Stimulated activated CD8-positive, alpha-beta memory T cell treated with anti-CD3 and anti-CD28 coated beads, Interleukin-2, amount 100 ng/mL, for 1 hour (primary cell): Measurements from ENCODE around the gene H6PD.

ENCODE experiments used
- DNase-seq, 2 donors: peaks; one replicate each; pipeline ENCODE4 v3.0.0-alpha.2; 2020; ENCODE audit warnings: low read depth in 2 of 2

H6PD gene

DNA sequence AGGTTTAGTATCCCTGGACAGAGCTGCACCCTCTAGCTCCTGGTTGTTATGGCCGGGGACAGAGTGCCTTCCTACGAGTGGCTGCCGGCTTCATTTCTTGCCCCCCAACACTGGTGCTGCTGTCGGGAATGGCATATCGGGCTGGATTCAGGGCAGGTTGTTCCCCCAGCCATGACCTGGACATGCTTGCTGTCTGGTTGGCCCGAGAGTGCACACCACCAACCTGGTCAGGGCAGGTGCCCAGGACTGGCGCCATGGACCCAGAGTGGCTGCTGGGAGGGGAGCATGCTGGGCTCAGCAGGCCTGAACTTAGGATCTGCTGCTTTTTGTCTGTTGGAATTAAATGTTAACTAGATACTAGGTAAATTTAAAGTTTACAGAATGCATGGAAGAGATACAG is 21.8 kb downstream of the H6PD start:
- DNase-seq: no peak

DNA sequence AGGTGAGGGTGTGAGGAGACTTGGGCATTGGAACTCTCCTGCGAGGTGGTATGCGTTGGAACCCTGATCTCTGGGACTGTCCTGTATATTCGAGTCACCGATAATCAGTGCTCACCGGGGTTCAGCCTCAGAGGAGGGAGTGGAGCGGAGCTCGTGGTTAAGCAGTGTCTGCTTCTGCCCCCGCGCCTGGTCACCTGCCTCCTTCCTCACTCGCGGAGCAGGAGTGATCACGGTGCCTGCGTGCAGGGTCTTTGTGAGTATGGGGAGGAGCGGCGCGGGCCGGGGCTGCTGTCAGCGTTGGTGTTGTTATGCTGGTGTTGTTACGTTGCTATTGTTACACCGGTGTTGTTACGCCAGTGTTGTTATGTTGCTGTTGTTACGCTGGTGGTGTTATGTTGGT is 23.3 kb downstream of the H6PD start:
- no peak for DNase-seq

DNA sequence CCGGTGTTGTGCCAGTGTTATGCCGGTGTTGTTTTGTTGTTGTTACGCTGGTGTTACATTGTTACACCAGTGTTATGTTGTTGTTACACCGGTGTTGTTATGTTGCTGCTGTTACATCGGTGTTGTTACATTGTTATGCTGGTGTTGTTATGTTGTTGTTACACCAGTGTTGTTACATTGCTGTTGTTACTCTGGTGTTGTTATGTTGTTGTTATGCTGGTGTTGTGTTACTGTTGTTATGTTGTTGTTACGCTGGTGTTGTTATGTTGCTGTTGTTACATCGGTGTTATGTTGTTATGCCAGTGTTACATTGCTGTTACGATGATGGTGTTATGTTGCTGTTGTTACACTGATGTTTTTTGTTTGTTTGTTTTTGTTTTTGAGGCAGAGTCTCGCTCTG is 24.1 kb downstream of the H6PD start:
- DNase-seq: no peak

DNA sequence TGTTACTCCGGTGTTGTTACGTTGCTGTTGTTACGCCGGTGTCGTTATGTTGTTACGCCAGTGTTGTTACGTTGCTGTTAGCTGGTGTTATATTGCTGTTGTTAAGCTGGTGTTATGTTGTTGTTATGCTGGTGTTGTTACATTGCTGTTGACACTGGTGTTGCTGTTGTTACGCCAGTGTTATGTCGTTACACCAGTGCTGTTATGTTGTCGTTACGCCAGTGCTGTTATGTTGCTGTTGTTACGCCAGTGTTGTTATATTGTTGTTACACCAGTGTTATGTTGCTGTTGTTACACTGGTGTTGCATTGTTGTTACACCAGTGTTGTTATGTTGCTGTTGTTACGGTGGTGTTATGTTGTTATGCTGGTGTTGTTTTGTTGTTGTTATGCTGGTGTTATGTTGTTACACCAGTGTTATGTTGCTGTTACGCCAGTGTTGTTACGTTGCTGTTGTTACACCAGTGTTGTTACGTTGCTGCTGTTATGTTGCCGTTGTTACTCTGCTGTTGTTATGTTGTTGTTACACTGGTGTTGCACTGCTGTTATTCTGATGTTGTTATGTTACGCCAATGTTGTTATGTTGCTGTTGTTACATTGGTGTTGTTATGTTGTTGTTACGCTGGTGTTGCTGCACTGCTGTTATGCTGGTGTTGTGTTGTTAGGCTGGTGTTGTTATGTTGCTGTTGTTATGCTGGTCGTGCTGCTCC is 25.6 kb downstream of the H6PD start:
- DNase-seq: no peak

DNA sequence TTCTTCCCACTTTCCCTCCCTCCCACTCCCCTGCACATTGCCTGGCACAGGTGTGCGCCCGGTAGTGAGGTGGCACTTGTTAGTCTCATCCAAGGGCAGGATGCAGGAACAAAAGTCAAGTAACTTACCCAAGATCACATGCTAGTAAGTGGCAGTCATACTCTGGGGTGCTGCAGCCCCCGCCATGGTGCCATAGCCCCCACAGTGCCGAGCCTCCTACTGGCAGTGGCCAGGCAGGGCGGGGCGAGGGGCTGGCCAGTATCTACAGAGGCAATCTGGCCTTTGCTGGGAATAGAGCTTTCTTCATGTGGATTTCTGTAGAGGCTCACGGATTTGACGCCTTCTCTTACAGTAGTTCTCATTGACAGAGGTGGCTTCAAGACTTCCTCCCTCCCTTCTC is 26.9 kb downstream of the H6PD start:
- no peak for DNase-seq

GRCh38 chr1:9262096-9262986 is 27.8 kb downstream of the H6PD start:
- DNase-seq: no peak

- DNase-seq: no peak
Measured at GRCh38 chr1:9263276-9263855, 28.8 kb downstream of the H6PD start.

DNA sequence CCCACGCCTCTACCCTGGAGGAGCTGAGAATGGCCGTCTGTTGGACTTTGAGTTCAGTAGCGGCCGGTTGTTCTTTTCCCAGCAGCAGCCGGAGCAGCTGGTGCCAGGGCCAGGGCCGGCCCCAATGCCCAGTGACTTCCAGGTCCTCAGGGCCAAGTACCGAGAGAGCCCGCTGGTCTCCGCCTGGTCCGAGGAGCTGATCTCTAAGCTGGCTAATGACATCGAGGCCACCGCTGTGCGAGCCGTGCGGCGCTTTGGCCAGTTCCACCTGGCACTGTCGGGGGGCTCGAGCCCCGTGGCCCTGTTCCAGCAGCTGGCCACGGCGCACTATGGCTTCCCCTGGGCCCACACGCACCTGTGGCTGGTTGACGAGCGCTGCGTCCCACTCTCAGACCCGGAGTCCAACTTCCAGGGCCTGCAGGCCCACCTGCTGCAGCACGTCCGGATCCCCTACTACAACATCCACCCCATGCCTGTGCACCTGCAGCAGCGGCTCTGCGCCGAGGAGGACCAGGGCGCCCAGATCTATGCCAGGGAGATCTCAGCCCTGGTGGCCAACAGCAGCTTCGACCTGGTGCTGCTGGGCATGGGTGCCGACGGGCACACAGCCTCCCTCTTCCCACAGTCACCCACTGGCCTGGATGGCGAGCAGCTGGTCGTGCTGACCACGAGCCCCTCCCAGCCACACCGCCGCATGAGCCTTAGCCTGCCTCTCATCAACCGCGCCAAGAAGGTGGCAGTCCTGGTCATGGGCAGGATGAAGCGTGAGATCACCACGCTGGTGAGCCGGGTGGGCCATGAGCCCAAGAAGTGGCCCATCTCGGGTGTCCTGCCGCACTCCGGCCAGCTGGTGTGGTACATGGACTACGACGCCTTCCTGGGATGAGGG is 29.7 kb downstream of the H6PD start:
- no peak for DNase-seq

DNA sequence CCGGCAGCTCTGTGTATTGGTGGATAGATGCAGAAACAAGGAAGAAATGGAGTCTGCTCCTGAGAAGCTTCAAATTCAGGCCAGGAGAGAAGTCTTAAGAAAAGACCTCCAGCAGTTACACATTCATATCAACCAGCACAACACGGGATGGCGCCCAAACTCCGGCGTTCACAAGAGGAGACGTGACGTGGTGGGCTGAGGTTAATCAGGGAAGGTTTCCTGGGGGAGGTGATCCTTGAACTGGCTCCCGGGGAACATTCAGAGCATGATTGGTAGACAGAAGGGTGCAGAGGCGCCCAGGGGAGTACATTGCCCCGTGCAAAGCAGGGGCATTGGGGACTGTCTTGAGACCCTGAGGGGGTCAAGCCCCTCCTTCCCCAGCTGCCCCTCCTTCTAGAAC is 30.5 kb downstream of the H6PD start:
- DNase-seq: no peak

GRCh38 chr1:9265968-9266367 is 31.4 kb downstream of the H6PD start:
- no peak for DNase-seq

DNA sequence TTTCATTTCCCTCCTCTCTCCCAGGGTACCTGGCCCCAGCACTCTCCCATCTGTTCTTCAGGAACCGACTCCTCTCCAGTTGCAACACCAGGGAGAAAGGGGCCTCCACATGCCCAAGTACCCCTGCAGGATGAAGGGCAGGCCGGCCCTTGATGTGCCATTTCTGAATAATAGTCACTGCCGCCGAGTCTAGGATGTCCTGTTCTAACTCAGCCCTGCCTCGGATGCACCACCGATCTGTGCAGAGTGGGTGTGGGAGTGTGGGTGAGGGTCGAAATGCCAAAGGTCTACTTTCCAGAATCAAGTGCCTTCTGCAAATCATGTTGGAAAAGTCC is 32.7 kb downstream of the H6PD start:
- no peak for DNase-seq

DNA sequence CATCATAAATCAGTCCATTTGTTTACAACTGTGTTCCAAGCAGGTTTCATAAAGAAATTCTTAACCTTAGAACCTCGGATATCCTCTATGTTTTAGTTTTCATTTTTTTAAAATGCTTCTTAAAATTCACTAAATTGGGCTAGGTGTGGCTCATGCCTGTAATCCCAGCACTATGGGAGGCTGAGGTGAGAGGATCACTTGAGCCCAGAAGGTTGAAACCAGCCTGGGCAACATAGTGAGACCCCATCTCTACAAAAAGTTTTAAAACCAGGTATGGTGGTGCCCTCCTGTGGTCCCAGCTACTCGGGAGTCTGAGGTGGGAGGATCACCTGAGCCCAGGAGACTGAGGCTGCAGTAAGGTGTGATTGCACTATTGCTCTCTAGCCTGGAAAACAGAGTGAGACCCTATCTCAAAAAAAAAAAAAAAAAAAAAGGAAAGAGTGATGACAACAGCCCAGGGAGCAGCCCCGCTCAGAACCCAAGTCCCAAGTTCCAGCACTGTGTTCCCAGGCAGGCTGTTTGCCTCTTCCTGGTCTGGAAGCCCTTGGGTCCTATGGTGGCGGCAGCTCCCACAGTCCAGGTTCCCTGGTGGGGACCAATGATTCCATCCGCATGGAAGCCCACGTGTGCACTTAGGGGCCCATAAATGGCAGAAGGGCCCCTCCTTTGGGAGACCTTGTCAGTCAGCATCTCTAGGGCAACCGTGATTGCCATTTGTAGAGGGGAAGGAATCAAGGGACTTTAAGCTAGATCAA is 33.4 kb downstream of the H6PD start:
- DNase-seq: no peak

- no peak for DNase-seq
Measured at GRCh38 chr1:9269078-9269501, 34.5 kb downstream of the H6PD start.

- no peak for DNase-seq
Measured at GRCh38 chr1:9269721-9270120, 35.1 kb downstream of the H6PD start.

DNA sequence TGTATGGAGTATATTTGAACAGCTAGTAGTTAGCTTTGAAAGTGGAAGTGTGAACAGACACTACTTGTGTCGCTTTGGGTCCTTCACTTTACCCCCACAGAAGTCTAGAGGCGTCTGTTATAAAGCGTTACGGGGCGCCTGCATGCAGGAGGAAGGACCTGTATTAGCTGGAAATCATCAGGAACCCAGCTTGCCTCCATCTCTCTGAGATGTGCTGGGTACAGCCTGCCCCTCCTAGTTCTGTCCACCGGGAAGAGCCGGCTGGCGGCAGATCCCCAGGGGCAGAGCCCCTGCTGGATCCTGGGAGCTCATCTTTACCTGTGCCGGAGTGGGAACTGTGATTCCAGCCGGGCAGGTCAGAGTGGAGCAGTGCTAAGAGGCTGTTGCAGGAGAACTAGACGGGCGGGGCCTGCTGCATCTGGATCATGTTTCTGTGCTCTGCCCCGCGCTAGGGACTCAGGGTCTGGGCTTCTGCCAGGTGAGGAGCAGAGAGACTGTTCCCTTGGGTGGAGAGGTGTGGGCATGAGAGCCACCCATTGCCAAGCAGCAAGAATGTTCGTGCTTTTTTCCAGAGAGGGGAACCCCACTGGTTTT is 35.8 kb downstream of the H6PD start:
- no peak for DNase-seq

GRCh38 chr1:9271283-9271682 is 36.7 kb downstream of the H6PD start:
- DNase-seq: no peak

- no peak for DNase-seq
Measured at GRCh38 chr1:9271861-9272595, 37.5 kb downstream of the H6PD start.

- DNase-seq: no peak
Measured at GRCh38 chr1:9273177-9273576, 38.6 kb downstream of the H6PD start.

- no peak for DNase-seq
Measured at GRCh38 chr1:9275161-9275560, 40.6 kb downstream of the H6PD start.

DNA sequence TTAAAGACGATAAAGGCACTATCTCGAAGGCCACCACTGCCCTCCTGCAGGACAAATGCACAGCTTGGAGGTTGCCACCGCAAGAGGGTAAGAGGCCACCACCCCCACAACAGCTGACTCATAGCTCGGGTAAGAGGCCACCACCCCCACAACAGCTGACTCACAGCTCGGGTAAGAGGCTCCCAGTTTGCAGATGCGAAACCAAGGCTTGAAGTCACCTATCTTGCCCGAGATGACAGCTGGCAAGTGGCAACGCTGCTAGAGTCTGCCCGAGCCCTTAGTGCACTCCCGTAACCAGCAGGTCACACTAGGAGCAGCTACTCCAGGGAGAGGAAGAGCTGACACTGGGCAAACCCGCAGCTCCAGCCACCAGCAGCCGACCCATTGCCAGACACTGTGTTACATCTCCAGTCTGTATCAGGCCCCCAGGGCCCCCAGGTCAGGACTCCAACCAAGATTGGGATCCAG is 41.0 kb downstream of the H6PD start:
- peak; percentile 19 to 64 for DNase-seq
